GM12875 (cell line): Measurements from ENCODE around the gene CTNNBL1.

Experiments used
- H3K4me3 ChIP-seq: one replicate; pipeline ENCODE4 v1.5.1; 2011; ENCODE audit warnings: low read depth, low read length, control low read depth
- CTCF ChIP-seq: IDR thresholded peaks from 2 replicates; pipeline ENCODE4 v1.5.1; 2011; ENCODE audit warnings: low read depth, mild to moderate bottlenecking, control low read depth, inconsistent platforms, low read length, moderate library complexity, borderline replicate concordance; ENCODE audit not compliant: insufficient read depth

CTNNBL1 gene

GRCh38 chr20:37878835-37879599, 185.2 kb downstream of the CTNNBL1 start:
- no peak for TF ChIP-seq CTCF
- no peak overlapping the region for H3K4me3 ChIP-seq

- TF ChIP-seq CTCF = no peak
- H3K4me3 ChIP-seq = no peak overlapping the region
Observed at GRCh38 chr20:37879843-37880242, 186.0 kb downstream of the CTNNBL1 start.

GRCh38 chr20:37880726-37881591, 187.1 kb downstream of the CTNNBL1 start:
- no peak overlapping the region for H3K4me3 ChIP-seq
- TF ChIP-seq CTCF = no peak

GRCh38 chr20:37881601-37882343, 187.9 kb downstream of the CTNNBL1 start:
- no peak overlapping the region for H3K4me3 ChIP-seq
- TF ChIP-seq CTCF = no peak

- no peak overlapping the region for H3K4me3 ChIP-seq
- TF ChIP-seq CTCF = no peak
Observed at GRCh38 chr20:37882961-37883712, 189.3 kb downstream of the CTNNBL1 start.

- H3K4me3 ChIP-seq = no peak overlapping the region
- TF ChIP-seq CTCF = no peak
Observed at GRCh38 chr20:37885042-37885441, 191.2 kb downstream of the CTNNBL1 start.
